Measurements from ENCODE around the gene PPP2R5A. TPM values are rescaled to one million over a fixed set of nuclear protein-coding genes. Genes with fewer than 3 reads are reported as not detected.

The PPP2R5A gene
- total RNA-seq, 2 experiments from 2014 or later, result 28.0 to 36.0 TPM

DNA sequence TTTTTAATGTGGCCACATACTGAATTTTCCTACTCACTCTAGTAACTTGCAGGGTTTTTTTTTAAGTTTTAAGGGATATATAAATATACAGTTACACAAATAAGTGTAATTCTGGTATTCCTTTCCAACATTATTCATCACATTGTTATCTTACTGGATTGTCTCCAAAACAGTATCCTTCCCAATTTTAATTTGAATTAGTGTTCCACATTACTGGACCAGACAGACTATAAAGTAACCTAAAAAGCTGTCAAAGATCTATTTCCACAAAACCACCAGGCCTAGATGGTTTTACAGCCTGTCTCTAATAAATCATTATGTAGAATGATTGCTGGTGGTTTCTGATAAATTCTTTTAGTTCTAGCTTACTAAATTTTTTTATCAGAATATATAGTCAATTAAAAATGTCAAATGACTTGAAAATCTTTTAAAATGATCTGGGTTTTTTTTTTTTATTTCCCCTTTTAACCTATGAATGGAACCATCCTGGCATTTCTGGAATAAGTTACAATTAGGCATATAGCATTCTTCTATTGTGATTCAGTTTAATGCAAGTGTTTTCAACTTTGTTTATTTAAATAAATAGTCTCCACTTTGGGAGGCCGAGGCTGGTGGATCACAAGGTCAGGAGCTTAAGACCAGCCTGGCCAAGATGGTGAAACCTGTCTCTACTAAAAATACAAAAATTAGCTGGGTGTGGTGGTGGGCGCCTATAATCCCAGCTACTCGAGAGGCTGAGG is 70.2 kb downstream of the PPP2R5A start:
- no peak for DNase-seq (ENCODE audit: low spot score)
- Histone ChIP-seq H3K27ac (ENCODE audit: low read depth, low read length, poor library complexity, severe bottlenecking) (no peak overlapping the region), H3K9me2 (ENCODE audit: insufficient read depth, low read length) (no peaks in the 10 kb centered on the region), H3K4me2 (ENCODE audit: low read length) (no peak overlapping the region), H4K20me1 (ENCODE audit: insufficient read depth, low read length) (no peaks in the 10 kb centered on the region), H3K79me2 (ENCODE audit: insufficient read depth, low read depth, low read length) (no peaks in the 10 kb centered on the region), H2AFZ (ENCODE audit: low read length) (no peak overlapping the region), H3K9me3 (ENCODE audit: low read length) (no peaks in the 10 kb centered on the region), H3K4me3 (ENCODE audit: low read depth, low read length, poor library complexity, severe bottlenecking) (no peak overlapping the region), H3K36me3 (ENCODE audit: insufficient read depth, low read length) (peaks cover 78% of the 10 kb centered on the region), H3K4me1 (ENCODE audit: insufficient read depth, low read length, poor library complexity, severe bottlenecking) (no peaks in the 10 kb centered on the region)
- intact Hi-C loops (cut with micrococcal nuclease; ENCODE audit: unreplicated experiment), result no loop called here
- ChIA-PET CTCF (ENCODE audit: unreplicated experiment) (no interaction called here), POLR2A (no interaction called here)
- TF ChIP-seq CTCF (conservative IDR thresholded peaks at IDR 0.05; ENCODE audit: low read length) (no peak), EZH2phosphoT487 (IDR thresholded peaks at IDR 0.05; ENCODE audit: borderline replicate concordance, low read depth, low read length) (no peak)
- no TSS peak for BruUV-seq (replicated peaks)

DNA sequence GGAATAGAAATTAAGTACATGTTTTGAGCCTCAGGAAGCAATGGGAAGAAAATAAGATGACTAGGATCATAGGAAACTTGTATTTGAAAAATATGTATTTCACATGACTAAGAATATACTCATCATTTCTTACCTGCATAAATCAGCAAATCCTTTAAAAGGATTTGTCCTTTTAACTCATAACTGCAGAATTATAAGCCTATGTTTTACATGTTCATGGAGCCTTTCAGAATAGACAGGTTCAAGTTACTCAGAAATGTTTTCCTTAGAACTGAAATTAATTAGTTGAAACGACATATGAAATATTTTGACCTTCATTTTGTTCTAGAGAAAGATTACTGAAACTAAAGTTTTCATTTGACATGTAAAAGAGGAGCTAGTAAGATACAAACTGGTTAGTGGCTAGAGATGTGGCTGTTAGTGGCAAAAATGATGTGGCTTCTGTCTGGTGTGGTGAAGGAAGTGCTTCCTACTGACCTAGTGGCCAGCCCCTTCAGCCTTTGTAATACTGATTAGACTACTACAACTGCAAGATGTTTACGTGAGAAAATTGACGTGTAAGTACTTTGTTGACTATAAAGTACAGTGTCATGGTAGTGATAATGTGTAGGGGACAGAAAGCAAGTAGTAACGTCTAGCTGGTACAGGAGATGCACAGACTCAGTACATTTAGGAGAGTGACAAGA is 74.7 kb downstream of the PPP2R5A start:
- no peak for TF ChIP-seq CTCF (conservative IDR thresholded peaks at IDR 0.05; ENCODE audit: low read length)
- TF ChIP-seq EZH2phosphoT487 (IDR thresholded peaks at IDR 0.05; ENCODE audit: borderline replicate concordance, low read depth, low read length), result no peak
- Histone ChIP-seq H3K27ac (ENCODE audit: low read depth, low read length, poor library complexity, severe bottlenecking) (no peak overlapping the region), H3K4me2 (ENCODE audit: low read length) (no peak overlapping the region), H3K9me3 (ENCODE audit: low read length) (no peaks in the 10 kb centered on the region), H3K79me2 (ENCODE audit: insufficient read depth, low read depth, low read length) (no peaks in the 10 kb centered on the region), H3K36me3 (ENCODE audit: insufficient read depth, low read length) (peaks cover 85% of the 10 kb centered on the region), H3K4me1 (ENCODE audit: insufficient read depth, low read length, poor library complexity, severe bottlenecking) (no peaks in the 10 kb centered on the region), H3K9me2 (ENCODE audit: insufficient read depth, low read length) (no peaks in the 10 kb centered on the region), H4K20me1 (ENCODE audit: insufficient read depth, low read length) (no peaks in the 10 kb centered on the region), H2AFZ (ENCODE audit: low read length) (no peak overlapping the region), H3K4me3 (ENCODE audit: low read depth, low read length, poor library complexity, severe bottlenecking) (no peak overlapping the region)
- ChIA-PET CTCF (ENCODE audit: unreplicated experiment) (no interaction called here), POLR2A (interaction anchor here (0.6 kb wide), 1 partner anchor 23 kb away, joined by 4 read pairs; no protein-coding TSS in a partner anchor)
- intact Hi-C loops (cut with micrococcal nuclease; ENCODE audit: unreplicated experiment), result no loop called here
- no TSS peak for BruUV-seq (replicated peaks)
- no peak for DNase-seq (ENCODE audit: low spot score)

DNA sequence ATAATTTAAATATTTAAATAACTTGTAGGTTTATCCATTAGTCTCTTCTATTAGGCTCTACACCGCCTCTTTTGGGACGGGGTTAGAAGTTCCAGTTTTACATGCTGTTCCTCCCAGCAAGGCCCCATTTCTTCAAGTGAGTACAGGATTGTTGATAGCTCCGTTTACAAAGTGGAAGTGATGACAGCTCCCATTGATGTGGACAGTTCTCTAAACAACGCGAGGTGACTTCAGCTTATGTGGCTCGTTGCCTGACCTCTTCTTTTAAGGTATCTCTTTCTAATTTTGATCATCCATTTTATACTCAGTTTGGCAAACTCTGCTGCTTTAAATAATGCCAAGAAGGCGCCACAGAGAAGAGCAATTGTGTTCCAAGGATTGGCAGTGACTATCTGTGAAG is 79.8 kb downstream of the PPP2R5A start:
- H3K4me3 ChIP-seq (ENCODE audit: low read depth, low read length, poor library complexity, severe bottlenecking), result no peak overlapping the region
- H3K9me2 ChIP-seq (ENCODE audit: insufficient read depth, low read length), result no peaks in the 10 kb centered on the region
- BruUV-seq (replicated peaks), result no TSS peak
- H3K27ac ChIP-seq (ENCODE audit: low read depth, low read length, poor library complexity, severe bottlenecking), result no peak overlapping the region
- CTCF ChIA-PET (ENCODE audit: unreplicated experiment), result interaction anchor here (2.5 kb wide), 1 partner anchor 91 kb away, joined by 9 read pairs; no protein-coding TSS in a partner anchor
- POLR2A ChIA-PET, result interaction anchor here (0.5 to 1.0 kb wide), 3 partner anchors 12 to 87 kb away, joined by 3 to 4 read pairs (median 3); no protein-coding TSS in a partner anchor
- no peaks in the 10 kb centered on the region for H3K79me2 ChIP-seq (ENCODE audit: insufficient read depth, low read depth, low read length)
- peaks cover 91% of the 10 kb centered on the region for H3K36me3 ChIP-seq (ENCODE audit: insufficient read depth, low read length)
- TF ChIP-seq CTCF (conservative IDR thresholded peaks at IDR 0.05; ENCODE audit: low read length), result no peak
- no peak for TF ChIP-seq EZH2phosphoT487 (IDR thresholded peaks at IDR 0.05; ENCODE audit: borderline replicate concordance, low read depth, low read length)
- no peaks in the 10 kb centered on the region for H3K9me3 ChIP-seq (ENCODE audit: low read length)
- no peak overlapping the region for H3K4me2 ChIP-seq (ENCODE audit: low read length)
- H4K20me1 ChIP-seq (ENCODE audit: insufficient read depth, low read length), result no peaks in the 10 kb centered on the region
- intact Hi-C loops (cut with micrococcal nuclease; ENCODE audit: unreplicated experiment), result no loop called here
- no peak for DNase-seq (ENCODE audit: low spot score)
- H3K4me1 ChIP-seq (ENCODE audit: insufficient read depth, low read length, poor library complexity, severe bottlenecking), result no peaks in the 10 kb centered on the region
- no peak overlapping the region for H2AFZ ChIP-seq (ENCODE audit: low read length)
